HG02870 (cell line): ENCODE measurements around the gene WWOX.

Source experiments
- ATAC-seq: cut with Tn5 transposase; IDR thresholded peaks from one replicate; pipeline ENCODE4 v1.9.1; 2021; ENCODE audit warnings: mild to moderate bottlenecking, moderate library complexity; ENCODE audit not compliant: unreplicated experiment

Gene WWOX

DNA sequence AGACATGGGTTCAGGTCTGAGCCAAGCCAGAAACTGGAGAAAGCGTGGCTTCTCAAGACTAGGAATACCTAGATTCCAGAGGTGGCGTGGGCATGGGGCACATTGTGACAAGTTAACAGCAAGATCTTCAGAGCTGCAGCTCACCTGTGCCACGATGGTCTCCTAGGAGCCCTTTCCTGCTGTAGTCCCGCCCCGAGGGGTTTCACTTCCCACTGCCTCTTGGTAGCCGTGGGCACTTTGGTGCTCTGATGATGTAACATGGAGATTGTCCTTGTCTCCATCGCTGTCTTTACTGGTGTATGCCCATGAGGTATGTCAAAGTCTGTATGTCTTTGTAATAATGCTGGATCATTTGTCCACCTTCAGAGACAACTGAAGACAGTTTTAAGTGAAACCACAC is 89.7 kb downstream of the WWOX start:
- no peak for ATAC-seq

- ATAC-seq = no peak
Observed at GRCh38 chr16:78192734-78193488, 93.5 kb downstream of the WWOX start.

DNA sequence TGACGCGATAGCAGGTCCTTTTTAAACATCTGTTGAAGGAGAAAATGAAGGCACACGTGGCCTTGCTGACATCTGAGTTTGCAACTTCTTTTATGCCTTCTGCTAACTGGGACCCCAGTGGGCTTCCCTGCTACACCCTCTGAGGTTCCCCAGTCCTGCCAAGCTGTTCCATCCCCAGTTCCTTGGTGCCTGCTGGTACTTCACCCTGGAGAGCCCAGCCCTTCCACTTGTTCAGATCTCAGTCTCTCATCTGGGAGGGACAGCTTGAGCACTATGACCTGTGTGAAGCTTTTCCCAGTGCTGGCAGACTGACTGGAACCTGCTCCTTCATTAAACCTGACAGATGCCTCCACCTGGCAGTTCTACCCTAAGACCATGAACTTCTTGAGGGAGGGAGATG is 95.5 kb downstream of the WWOX start:
- no peak for ATAC-seq

GRCh38 chr16:78195797-78196196 is 96.3 kb downstream of the WWOX start:
- no peak for ATAC-seq

- ATAC-seq = no peak
Observed at GRCh38 chr16:78196502-78196901, 97.0 kb downstream of the WWOX start.

GRCh38 chr16:78198288-78198687 is 98.8 kb downstream of the WWOX start:
- no peak for ATAC-seq

DNA sequence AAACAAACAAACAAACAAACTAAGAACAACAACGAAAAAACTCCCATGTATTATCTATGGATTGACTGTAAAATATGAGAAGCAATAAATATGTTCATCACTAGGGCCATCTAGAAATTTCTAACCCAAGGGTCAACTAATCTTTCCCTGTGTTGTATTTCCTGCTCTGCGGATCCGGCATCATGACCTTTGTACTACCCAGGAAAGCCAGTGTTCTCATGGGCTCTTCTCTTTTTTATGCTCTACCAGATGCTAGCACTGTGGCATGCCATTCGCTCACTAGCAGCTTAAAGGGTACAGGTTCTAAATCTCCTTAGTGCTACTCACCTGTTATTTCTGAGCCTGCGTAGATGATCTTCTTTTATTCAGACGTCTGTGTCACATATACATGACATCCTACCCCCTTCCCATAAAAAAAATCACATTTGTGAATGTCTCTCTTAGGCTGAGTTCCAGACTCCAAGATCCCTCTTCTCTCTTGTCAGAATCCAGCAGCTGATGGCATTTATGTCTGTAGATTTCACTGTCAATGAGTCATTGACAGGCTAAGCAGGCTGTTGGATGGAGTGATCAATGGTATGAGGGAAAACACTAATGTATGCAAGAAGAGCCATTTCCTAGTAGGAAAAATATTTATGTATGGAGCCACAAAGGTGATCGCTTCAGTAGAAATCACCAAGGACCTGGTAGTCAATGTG is 100.0 kb downstream of the WWOX start:
- ATAC-seq = no peak

- ATAC-seq = no peak
Observed at GRCh38 chr16:78200023-78200389, 100.6 kb downstream of the WWOX start.

DNA sequence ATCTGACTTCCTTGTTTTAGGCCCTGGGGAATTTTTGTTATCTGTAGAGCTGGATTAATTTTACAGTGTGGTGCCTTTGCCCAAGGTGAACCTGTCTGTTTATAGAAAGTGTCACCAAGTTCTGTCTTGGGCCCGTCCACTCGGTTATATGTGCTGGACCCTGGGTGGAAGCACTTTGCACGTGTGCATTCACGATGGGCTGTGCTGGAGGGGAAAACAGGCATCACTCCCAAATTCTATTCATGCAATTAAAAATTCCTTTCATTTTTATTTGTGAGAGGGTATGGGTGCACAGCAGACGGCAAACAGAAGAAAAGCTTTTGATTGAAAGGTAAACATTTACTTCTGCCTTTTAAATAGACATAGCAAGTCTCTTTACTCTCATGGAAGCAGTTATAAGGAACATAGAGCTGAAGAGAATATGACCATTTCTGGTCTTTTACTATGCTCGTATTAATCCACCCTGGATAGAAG is 101.2 kb downstream of the WWOX start:
- ATAC-seq = no peak

- ATAC-seq = no peak
Observed at GRCh38 chr16:78205506-78205905, 106.1 kb downstream of the WWOX start.

DNA sequence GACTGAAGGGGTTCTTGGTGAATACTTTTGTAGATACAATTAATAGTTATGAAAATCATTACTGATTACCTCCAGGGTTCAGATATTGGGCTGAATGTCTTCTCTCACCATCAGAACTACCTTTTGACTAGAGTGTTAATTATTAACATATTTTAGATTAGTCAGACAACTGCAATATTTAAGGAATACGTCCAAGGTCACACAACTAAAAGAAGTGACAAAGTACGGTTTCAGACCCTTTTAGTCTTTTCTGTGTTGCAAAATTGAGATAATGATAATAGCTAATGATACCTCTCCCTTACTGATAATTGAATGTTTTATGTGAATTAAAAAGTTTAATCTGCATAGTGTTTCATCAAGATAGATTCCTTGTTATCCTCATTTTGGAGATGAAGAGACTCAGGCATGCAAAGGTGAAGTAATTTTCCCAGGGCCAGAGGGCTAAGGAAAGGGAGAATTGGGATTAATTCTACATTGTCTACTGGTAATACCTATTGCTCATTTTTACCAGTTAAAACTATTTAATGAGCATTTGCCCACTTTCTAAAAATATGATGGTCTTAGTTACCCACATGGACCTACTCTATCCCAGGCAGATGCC is 107.3 kb downstream of the WWOX start:
- ATAC-seq = no peak

- ATAC-seq = no peak
Observed at GRCh38 chr16:78209951-78210661, 110.7 kb downstream of the WWOX start.

- ATAC-seq = no peak
Observed at GRCh38 chr16:78211020-78211599, 111.7 kb downstream of the WWOX start.

- no peak for ATAC-seq
Observed at GRCh38 chr16:78211946-78212345, 112.5 kb downstream of the WWOX start.

DNA sequence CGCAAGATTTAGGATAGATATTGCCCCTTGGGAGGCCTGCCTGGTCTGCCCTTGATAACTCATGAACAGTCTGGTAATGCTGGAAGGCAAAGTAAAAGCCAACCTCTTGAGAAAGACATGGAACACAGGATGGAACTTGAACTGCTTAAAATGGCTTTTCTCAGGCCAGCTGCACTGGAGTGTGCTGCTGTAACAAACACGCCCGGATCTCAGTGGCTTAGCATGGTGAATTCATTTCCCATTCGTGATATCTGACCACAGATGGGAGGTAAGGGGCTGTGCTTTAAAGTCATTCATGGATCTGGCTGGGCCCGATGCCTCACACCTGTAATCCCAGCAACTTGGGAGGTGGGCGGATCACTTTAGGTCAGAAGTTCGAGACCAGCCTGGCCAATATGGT is 113.2 kb downstream of the WWOX start:
- ATAC-seq = no peak

GRCh38 chr16:78213751-78214150 is 114.3 kb downstream of the WWOX start:
- ATAC-seq = no peak

GRCh38 chr16:78215222-78215621 is 115.8 kb downstream of the WWOX start:
- ATAC-seq = no peak

GRCh38 chr16:78216166-78216745 is 116.8 kb downstream of the WWOX start:
- ATAC-seq = no peak

DNA sequence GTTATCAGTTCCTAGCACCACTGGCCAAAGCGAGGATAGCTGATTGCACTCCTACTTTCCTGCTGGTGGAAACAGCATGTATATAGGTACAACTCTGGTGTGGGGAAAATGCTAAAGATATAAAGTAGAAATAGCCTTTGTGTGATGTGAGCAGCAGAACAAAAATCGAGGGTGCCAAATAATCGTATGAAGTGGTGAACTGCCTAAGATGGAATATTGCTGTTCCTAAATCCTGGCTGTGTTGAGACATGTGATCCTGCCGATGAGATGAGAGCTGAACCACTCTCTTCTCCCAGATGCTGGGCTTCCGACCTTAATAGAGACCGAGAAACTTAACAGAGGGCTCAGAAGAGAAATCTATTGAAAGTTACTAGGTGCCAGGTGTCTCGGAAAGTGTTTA is 117.8 kb downstream of the WWOX start:
- ATAC-seq = no peak

DNA sequence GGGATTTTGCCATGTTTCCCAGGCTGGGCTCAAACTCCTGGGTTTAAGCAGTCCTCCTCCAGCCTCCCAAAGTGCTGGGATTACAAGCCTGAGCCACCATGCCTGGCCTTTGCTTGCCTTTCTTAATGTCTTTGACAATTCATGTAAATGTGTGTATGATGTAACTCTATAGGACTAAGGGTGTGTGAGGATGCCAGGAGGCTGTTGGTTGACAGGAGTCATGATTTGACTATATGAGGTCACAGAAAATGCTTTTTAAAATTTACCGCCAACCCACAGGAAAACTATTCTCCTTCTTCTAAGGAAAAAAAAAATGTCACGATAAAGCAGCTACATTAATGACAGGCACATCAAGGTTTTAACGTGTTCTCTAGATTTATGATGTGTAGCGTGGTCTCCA is 118.8 kb downstream of the WWOX start:
- no peak for ATAC-seq
